Measurements from ENCODE around the gene TIAM2.
"Not testable (repeated sequence)": the region's sequence is repeated elsewhere in the genome, so short reads cannot be mapped to it uniquely, and the experiment has no call there.

The TIAM2 gene

GRCh38 chr6:155171747-155172449 is 176.8 kb downstream of the TIAM2 start:
- DNase-seq = no peak

- no peak for DNase-seq
Observed at GRCh38 chr6:155173488-155173887, 178.4 kb downstream of the TIAM2 start.

GRCh38 chr6:155174576-155175211 is 179.6 kb downstream of the TIAM2 start:
- DNase-seq = peak; percentile 77

GRCh38 chr6:155177363-155177961 is 182.3 kb downstream of the TIAM2 start:
- DNase-seq = peak; percentile 88

DNA sequence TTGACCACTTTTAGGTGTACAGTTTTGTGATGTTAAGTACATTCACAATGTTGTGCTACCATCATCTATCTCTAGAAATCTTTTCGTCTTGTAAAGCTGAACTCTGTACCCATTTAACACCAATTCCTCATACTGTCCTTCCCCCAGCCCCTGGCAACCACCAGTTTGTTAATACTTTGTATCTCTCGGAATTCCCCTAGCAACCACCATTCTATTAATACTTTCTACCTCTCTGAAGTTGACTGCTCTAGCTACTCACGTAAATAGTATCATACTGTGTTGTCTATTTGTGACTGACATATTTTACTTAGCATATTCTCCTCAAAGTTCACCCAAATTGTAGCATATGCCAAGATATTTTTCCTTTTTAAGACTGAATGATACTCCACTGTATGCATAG is 186.4 kb downstream of the TIAM2 start:
- DNase-seq = no peak

DNA sequence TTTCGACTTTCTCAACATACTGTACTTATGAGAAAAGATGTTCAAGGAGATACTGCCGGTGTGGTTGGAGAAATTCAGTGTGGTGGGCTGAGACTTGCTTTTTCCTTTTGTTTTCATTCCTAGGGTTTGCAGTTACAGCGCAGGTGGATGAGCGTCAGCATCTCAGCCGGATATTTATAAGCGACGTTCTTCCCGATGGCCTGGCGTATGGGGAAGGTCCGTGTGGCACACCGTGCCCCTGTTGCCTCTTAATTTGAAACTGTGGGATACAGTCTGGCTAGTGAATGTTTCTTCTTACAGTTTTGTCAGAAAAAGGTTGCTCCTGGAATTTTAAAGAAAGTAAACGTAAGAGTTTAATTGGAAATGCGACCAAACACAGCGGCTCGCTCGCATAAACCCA is 187.0 kb downstream of the TIAM2 start:
- DNase-seq = no peak

GRCh38 chr6:155183095-155183494 is 188.0 kb downstream of the TIAM2 start:
- peak; percentile 82 for DNase-seq

- DNase-seq = not testable (repeated sequence)
Observed at GRCh38 chr6:155185041-155185440, 189.9 kb downstream of the TIAM2 start.

DNA sequence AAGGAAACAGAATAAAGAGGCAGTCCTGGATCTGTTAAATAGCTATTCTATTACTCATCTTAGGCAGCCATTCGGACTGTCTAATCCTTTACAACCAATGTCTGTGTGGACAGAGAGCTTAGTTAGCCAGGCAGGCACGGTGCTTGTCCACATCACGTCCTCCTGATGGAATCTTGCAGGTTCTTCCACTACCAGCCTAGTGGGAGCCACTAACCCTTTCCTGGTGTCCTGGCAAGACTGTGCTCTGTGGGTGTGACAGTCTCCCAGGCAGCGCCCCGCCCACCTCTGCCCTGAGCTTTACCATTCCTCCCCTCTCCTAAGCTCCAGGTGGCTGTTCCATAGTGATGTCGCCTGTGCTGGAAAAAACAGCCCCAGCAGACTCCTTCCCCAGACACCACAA is 190.4 kb downstream of the TIAM2 start:
- DNase-seq = no peak

GRCh38 chr6:155186052-155186658 is 191.0 kb downstream of the TIAM2 start:
- DNase-seq = no peak

- DNase-seq = peak; percentile 66
Observed at GRCh38 chr6:155187106-155187505, 192.0 kb downstream of the TIAM2 start.

DNA sequence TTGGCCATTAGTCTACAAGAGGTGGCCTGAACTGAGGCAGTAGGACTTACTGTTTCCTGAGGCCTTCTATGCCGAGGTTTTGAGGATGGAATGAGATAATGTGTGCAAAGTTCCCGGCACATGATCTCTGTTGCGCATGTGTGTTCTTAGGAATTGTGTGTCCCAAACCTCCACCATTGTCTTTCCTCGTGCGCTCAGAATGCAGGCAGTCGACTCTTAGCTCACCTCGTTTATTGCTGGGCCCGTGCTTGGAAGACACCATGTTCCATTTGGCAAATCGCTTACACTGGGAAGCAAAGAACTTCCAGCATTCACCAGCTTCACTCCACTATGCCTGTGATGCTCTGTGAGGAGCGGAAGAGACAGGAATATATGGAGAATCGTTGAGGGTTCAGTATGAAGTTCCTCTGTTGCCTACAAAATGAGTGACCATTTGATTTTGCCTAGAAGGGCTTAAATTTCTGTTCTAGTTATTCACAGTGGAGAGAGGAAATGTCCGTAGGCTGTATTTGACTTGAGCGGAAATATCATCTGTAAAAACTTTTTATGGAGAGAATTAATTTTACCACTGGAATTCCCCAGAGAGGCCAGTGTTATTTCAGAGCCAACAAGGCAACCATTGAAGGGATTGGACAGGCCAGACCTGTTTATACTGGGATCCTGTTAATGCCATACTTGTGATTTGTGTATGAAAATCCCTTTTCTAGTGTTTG is 193.0 kb downstream of the TIAM2 start:
- DNase-seq = no peak

DNA sequence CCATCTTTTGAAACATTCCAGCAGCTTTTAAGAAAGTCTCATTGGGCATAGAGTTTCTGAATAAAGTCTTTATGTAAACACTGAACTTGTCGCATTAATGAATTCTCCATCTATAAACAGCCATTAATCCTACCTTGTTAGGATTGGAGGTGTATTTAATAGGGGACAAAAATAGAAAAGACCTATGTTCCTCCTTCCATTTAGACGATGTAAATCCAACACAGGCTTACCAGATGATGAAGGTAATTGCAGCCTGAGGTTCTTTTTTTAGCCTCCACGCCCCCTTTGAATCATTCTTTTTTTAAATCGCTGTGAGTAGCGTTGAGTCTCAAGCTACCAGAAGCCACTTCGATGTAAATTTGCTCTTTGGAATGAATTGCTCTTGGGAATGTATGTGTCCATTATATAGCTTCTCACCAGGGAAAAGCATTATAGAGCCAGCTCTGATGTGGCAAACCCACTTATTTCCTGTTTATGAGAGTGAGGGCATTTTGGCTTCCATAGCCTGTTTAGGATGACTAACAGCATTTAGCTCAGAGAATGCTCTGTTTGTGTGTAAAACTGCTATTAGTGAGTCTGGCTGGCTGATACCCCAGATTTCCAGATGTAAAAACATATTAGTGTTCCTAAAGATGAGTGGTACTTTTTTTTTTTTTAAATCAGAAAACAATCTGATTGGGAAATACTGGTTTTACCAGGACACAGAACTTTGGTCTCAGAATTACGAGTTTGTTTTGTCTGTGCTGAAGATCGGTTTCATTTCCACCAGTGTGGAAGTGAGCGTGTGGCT is 193.8 kb downstream of the TIAM2 start:
- DNase-seq = peak; percentile 80

DNA sequence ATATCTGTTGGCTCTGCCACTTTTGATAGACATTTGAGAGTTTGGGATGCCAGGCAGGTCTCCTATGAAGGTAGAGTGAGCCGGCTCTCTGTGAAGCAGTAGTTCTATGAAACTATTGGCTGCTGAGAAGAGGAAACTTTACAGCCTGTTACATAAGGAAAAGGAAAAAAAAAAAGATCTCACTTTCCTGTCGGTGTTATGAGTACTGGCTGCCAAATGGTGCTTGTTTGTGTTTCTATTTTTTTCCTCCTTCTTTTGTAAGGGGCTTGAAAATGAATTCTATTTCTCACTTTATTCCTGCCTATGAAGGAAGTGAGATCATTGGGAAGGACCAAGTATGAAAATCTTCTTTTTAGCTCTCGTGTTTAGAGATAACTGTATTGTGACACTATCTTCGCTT is 195.6 kb downstream of the TIAM2 start:
- no peak for DNase-seq

DNA sequence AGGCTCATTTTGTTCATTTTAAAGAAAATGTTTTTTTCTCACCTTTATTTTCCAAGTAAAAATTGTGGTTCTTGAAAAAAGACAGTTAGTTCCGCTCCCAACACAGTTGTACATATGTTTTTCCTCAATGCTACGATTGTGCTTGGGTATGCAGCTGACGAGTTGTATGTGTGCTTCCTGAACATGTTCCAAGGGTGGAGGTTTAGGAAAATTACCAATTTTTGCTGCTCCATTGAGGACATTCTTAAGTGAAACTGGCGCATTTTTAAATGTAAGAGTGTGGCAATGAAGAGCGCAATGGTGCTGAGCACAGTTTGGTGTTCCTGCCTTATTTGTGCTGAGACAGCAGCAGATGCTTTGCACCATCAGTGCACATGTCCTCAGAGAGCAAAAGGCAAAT is 198.4 kb downstream of the TIAM2 start:
- DNase-seq = no peak

- DNase-seq = no peak
Observed at GRCh38 chr6:155194399-155194798, 199.3 kb downstream of the TIAM2 start.

GRCh38 chr6:155195903-155196302 is 200.8 kb downstream of the TIAM2 start:
- DNase-seq = no peak

- no peak for DNase-seq
Observed at GRCh38 chr6:155196911-155197310, 201.8 kb downstream of the TIAM2 start.

DNA sequence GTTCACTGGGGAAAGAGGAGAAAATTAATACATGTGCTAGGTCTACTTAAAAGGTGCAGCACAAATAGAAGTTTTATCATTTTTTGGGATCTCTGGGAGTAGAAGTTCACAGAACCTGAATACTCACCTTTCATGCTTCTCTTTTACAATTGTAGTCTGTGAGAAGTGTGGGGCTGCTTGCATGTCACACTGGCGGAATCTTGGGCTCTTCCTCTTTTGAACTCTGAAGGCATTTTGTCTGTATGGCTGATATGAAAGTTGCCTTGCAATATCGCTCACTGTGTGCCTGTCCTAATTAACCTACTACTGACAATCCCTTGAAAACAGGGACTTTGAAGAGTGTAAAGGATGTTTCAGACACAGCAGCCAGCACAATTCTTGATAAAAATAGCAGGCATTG is 202.8 kb downstream of the TIAM2 start:
- DNase-seq = peak; percentile 28

DNA sequence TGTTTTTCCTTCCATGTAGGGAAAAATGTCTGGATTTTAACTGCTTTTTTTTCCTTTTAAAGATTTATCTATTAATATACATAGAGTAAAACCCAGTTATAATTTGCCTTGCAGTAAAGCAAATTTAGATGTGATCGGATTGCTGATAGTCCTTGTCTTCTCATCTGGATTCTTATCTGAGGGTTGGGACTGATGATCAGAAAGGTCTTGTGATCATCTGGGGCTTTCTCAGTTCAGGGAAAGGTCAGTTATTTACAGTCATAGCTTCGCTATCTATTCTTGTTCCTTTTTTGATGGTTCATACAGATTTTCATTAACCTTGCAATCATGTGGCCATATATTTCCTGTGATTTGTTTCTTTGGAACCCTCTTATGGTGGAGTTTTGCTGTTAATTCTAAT is 204.9 kb downstream of the TIAM2 start:
- DNase-seq = peak; percentile 82

DNA sequence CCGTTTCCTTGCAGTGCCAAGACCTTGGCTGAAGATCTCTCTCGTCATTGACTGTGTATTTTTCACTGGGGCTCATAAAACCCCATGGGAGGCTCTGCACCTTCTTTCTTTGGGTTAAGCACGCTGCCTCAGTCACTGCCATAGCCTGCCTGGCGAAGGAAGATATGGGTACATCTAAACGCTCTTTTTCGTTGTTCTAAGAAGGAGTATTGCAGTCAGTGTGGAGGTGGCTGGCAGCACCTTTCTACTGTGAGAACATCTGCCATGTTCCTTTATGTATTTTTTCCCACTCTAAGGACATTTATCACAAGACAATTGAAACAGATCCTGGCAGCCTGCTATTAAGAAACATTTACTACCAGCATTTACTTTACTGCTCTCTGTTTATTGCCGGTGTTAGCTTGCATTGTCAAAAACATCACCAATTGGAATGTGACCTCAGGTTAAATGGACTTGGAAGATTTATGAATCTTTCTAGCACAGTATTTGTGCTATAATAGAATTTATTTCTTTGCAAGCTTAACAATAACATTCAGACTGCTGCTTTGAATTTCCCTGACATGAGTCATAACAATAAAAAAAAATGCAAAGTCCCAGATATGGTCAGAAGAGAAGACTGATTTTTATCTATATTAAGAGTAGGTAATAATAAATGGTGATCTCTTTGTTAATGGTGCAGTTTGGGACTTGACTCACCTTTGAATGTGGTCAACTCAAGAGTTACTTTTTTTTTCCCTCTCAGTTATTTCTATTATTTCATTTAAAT is 206.5 kb downstream of the TIAM2 start:
- no peak for DNase-seq

DNA sequence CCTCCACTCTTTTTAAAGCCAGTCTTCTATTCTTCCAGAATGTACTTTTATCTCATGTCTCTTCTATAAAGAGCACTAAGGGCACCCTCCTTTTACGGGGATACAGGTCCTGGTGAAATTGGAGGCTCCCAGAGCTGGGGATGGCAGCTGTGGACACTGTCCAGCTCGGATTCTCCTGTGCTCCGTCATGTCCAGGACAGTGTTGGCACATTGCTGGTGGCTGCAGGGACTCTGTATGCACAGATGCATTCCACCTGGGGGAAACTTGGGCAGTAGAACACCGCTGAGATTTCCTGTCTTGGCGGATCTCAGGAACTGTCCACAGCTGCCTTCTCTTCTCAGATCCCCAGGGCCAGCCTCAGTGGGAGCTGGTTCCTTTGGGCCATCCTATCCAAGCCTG is 212.1 kb downstream of the TIAM2 start:
- no peak for DNase-seq

Data from inflammatory macrophage treated with lipopolysaccharide for 4 hours (primary cell).